HepG2 (cell line): Measurements from ENCODE around the gene CHN2. TPM values are rescaled to one million over a fixed set of nuclear protein-coding genes. Genes with fewer than 3 reads are reported as not detected.

Source experiments
- ATAC-seq: fragments of 200-7000 bp; cut with Tn5 transposase; 3 replicates; pipeline ENCODE4 v1.9.1; 2020; ENCODE audit warnings: mild to moderate bottlenecking, moderate library complexity
- BruUV-seq: library from RNA; stranded (reverse); fragments of 400-500 nt; replicated peaks from 2 replicates; lab custom pipeline; 2021; lab: Mats Ljungman, UMichigan
- CTCF ChIA-PET: fragments of 300-600 bp; formaldehyde crosslinking; extraction: SDS; loops from one replicate; lab custom pipeline; 2021; ENCODE audit warnings: low total read pairs, inconsistent platforms, low intra/inter-chr PET ratio; lab: Yijun Ruan, JAX
- POLR2A ChIA-PET: fragments of 350-600 bp; sonication (Branson Sonifier 250); formaldehyde crosslinking; loops from one replicate; lab custom pipeline; 2020; ENCODE audit warnings: antibody characterized with exemption, inconsistent platforms; lab: Yijun Ruan, JAX
- DNase-seq: peaks from one replicate; pipeline ENCODE4 v3.0.0-alpha.2; 2015; ENCODE audit warnings: low spot score
- FAIRE-seq: peaks from 3 replicates; lab custom pipeline; 2011; peaks lifted over from hg19 to GRCh38; lab: Jason Lieb, UNC
- H2AFZ ChIP-seq: one replicate; pipeline ENCODE4 v1.6.1; 2011; ENCODE audit warnings: low read length, inconsistent platforms
- H3K27ac ChIP-seq: fragments of 300-600 bp; 3 replicates; pipeline ENCODE4 v1.8.0; 2011; ENCODE audit warnings: mixed run types, mild to moderate bottlenecking, mixed read lengths, low read length, inconsistent platforms; ENCODE audit not compliant: insufficient read depth; ENCODE audit errors: extremely low read length
- H3K27me3 ChIP-seq, 2 experiments: fragments of 200-600 bp in 1 of 2; 2 replicates in 1 of 2; 3 replicates in 1 of 2; pipeline versions ENCODE4 v1.6.0 to v1.8.0; 2011; ENCODE audit warnings: low read length in 2 of 2, mild to moderate bottlenecking in 2 of 2, moderate library complexity in 2 of 2, inconsistent platforms in 1 of 2; ENCODE audit not compliant: insufficient read depth in 2 of 2, control insufficient read depth in 1 of 2
- H3K36me3 ChIP-seq, 2 experiments: fragments of 200-600 bp in 1 of 2; replicated peaks in 1 of 2; 2 replicates in 1 of 2; 3 replicates in 1 of 2; pipeline versions ENCODE4 v1.5.1 to v1.8.0; 2011; ENCODE audit warnings: low read length in 2 of 2, inconsistent platforms in 1 of 2; ENCODE audit not compliant: insufficient read depth in 2 of 2, control insufficient read depth in 1 of 2
- H3K4me1 ChIP-seq: 2 replicates; pipeline ENCODE4 v1.5.1; 2012; ENCODE audit warnings: low read length, inconsistent platforms; ENCODE audit not compliant: insufficient read depth
- H3K4me2 ChIP-seq: 2 replicates; pipeline ENCODE4 v1.6.0; 2011; ENCODE audit warnings: low read depth, low read length, inconsistent platforms
- H3K4me3 ChIP-seq, 3 experiments: fragments of 200-600 bp in 1 of 3; sonication (generic), shearing (Covaris generic) in 1 of 3; replicated peaks in 1 of 3; 2 replicates each; pipeline ENCODE4 v1.5.1; 2011 to 2016; ENCODE audit warnings: low read length in 3 of 3, inconsistent platforms in 2 of 3, low read depth in 2 of 3, mild to moderate bottlenecking in 2 of 3, control low read depth in 1 of 3, mixed read lengths in 1 of 3; ENCODE audit not compliant: insufficient read depth in 1 of 3
- H3K79me2 ChIP-seq: one replicate; pipeline ENCODE4 v1.6.1; 2011; ENCODE audit warnings: low read length, inconsistent platforms; ENCODE audit not compliant: insufficient read depth
- H3K9ac ChIP-seq: 2 replicates; pipeline ENCODE4 v1.6.0; 2011; ENCODE audit warnings: mild to moderate bottlenecking, low read depth, low read length, inconsistent platforms; ENCODE audit not compliant: insufficient read depth
- H3K9me3 ChIP-seq: 2 replicates; pipeline ENCODE4 v1.5.1; 2012; ENCODE audit warnings: mild to moderate bottlenecking, low read length
- H4K20me1 ChIP-seq: 2 replicates; pipeline ENCODE4 v1.6.0; 2011; ENCODE audit warnings: inconsistent platforms, mild to moderate bottlenecking, low read length, moderate library complexity; ENCODE audit not compliant: insufficient read depth
- HNRNPK ChIP-seq: fragments of 200-400 bp; formaldehyde crosslinking; IDR thresholded peaks from 2 replicates; pipeline ENCODE4 v1.6.1; 2018; ENCODE audit warnings: low read length, low read depth, moderate library complexity, mild to moderate bottlenecking; ENCODE audit not compliant: poor library complexity, severe bottlenecking
- WGBS: methylation state at CpG from one replicate; pipeline ENCODE4 v1.1.6; 2017; ENCODE audit warnings: low lambda C conversion rate; 5-methylcytosine and 5-hydroxymethylcytosine counted together
- in situ Hi-C: cut with HindIII; loops from 2 replicates; pipeline ENCODE4 v1.10.0; 2017; ENCODE audit warnings: low pct_unique_long_range_greater_than_20kb; ENCODE audit not compliant: extremely low pct_ligation_motif_present
- intact Hi-C: fragments of 100-400 bp; cut with micrococcal nuclease; formaldehyde crosslinking; loops from one replicate; pipeline ENCODE4 v1.10.0; 2022; ENCODE audit not compliant: unreplicated experiment
- polyA plus RNA-seq, 8 experiments: library from polyadenylated mRNA; depleted of rRNA in 3 of 8; stranded (reverse) in 7 of 8; unstranded in 1 of 8; fragments of >200 nt; fragmentation: Illumina TruSeq in 4 of 8; extraction: Trizol in 4 of 8; gene quantifications; 2 replicates each; pipeline versions ENCODE4 v1.2.1 to v1.2.3, GENCODE V29; 2011 to 2016; ENCODE audit warnings: low read depth in 4 of 8, missing spikeins in 1 of 8, mixed read lengths in 1 of 8; ENCODE audit not compliant: insufficient read depth in 1 of 8
- total RNA-seq, 5 experiments: library from RNA; depleted of rRNA; stranded (reverse); fragments of >200 nt; fragmentation: Illumina TruSeq; extraction: Trizol; gene quantifications; 2 replicates each; pipeline ENCODE4 v1.2.3, GENCODE V29; 2016; ENCODE audit warnings: low read depth in 1 of 5
- TF ChIP-seq, protein P1 (sequence below), 2 experiments: fragments of 450-650 bp in 1 of 2; sonication (generic) in 1 of 2; formaldehyde crosslinking in 1 of 2; IDR thresholded peaks; 2 replicates each; pipeline versions ENCODE4 v1.6.1 to v1.8.0; 2016 to 2022; ENCODE audit warnings: antibody characterized with exemption in 1 of 2, mild to moderate bottlenecking in 1 of 2, missing genetic modification reagents in 1 of 2

CHN2 gene
- total and polyA plus RNA-seq, 2 of the 13 experiments (the other 11 are each of a cell fraction or from before 2014, with no cell fraction given): 23.5 to 30.5 TPM

DNA sequence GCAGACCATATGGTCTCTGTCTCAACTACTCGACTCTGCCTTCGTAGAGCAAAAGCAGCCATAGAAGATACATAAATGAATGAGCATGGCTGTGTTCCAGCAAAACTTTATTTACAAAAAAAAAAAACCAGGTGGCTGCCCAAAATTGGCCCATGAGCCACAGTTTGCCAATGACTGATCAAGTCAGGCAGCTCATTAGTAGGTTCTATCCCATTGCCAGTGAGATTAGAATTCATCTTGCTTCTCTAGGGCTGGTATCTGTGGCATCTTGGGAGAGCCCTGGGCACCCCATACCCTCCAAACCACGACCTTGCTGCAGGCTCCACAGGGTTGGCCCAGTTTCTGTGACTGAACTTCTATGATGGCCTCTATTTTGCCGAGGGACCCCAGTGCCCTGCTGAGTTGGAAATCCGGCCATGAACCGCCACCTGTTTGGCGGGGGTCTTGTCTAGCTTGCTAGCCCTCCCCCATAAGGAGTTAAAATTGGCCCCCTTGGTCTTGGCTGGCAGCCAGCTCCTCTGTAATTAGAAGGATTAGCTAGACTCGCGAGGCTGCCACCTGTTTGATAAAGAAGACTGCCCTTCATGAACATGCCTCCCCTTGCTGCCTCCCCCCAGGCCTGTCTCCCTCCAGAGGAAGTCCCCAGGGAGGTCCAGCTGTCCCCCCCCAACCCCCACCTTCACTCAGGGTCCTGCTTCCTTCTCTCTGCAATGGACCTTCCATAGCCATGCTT lies 83.9 kb downstream of the CHN2 start:
- Histone ChIP-seq H4K20me1 (no peaks in the 10 kb centered on the region), H2AFZ (no peak overlapping the region), H3K4me3 (no peak overlapping the region), H3K4me1 (peaks cover 63% of the 10 kb centered on the region), H3K27ac (no peak overlapping the region), H3K9me3 (no peaks in the 10 kb centered on the region), H3K79me2 (peaks cover 38% of the 10 kb centered on the region), H3K4me2 (no peak overlapping the region), H3K9ac (no peak overlapping the region), H3K27me3 (no peaks in the 10 kb centered on the region), H3K36me3 (peaks cover 4 to 5% of the 10 kb centered on the region in 2 experiments; a peak in 3 of 5 replicates)
- ChIA-PET CTCF (no interaction called here), POLR2A (interaction anchor here (1.1 kb wide), 1 partner anchor 30 kb away, joined by 3 read pairs; no protein-coding TSS in a partner anchor)
- in situ Hi-C loops (no loop called here), intact Hi-C loops (no loop called here)
- ATAC-seq: no peak
- BruUV-seq: no TSS peak
- 89% methylated on average over 8 of the region's 9 CpGs for WGBS
- TF ChIP-seq, protein P1, sequence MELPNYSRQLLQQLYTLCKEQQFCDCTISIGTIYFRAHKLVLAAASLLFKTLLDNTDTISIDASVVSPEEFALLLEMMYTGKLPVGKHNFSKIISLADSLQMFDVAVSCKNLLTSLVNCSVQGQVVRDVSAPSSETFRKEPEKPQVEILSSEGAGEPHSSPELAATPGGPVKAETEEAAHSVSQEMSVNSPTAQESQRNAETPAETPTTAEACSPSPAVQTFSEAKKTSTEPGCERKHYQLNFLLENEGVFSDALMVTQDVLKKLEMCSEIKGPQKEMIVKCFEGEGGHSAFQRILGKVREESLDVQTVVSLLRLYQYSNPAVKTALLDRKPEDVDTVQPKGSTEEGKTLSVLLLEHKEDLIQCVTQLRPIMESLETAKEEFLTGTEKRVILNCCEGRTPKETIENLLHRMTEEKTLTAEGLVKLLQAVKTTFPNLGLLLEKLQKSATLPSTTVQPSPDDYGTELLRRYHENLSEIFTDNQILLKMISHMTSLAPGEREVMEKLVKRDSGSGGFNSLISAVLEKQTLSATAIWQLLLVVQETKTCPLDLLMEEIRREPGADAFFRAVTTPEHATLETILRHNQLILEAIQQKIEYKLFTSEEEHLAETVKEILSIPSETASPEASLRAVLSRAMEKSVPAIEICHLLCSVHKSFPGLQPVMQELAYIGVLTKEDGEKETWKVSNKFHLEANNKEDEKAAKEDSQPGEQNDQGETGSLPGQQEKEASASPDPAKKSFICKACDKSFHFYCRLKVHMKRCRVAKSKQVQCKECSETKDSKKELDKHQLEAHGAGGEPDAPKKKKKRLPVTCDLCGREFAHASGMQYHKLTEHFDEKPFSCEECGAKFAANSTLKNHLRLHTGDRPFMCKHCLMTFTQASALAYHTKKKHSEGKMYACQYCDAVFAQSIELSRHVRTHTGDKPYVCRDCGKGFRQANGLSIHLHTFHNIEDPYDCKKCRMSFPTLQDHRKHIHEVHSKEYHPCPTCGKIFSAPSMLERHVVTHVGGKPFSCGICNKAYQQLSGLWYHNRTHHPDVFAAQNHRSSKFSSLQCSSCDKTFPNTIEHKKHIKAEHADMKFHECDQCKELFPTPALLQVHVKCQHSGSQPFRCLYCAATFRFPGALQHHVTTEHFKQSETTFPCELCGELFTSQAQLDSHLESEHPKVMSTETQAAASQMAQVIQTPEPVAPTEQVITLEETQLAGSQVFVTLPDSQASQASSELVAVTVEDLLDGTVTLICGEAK (IDR thresholded peaks at IDR 0.05): peak; percentile 25; the same call in 1 of the 2 replicates
- TF ChIP-seq, protein P1 (CRISPR knock-in tag; IDR thresholded peaks at IDR 0.05): peak; percentile 74; the same call in 1 of the 2 replicates
- no peak for TF ChIP-seq HNRNPK
- DNase-seq: no peak
- no peak for FAIRE-seq
